ENCODE measurements around the gene IGSF21.

DNA sequence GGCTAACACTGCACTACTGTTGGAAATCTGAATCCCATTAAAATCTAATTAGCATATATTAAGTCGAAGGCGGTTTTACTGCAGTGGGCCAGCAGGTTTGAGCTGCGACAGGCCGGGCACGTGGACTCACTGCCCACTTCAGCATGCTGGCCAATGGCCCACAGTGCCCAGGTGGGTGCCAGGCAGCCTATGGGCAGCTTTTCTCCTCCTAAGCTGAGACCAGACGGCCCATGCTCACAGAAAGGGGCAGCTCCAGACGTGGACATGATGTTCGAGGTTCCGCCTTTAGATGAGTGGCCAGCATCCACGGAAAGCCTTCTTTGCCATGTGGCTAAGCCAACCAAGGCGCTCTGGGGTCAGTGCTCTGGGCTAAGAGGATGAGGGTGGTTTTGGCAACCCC lies 283.4 kb downstream of the IGSF21 start:
- TF ChIP-seq, protein P1, sequence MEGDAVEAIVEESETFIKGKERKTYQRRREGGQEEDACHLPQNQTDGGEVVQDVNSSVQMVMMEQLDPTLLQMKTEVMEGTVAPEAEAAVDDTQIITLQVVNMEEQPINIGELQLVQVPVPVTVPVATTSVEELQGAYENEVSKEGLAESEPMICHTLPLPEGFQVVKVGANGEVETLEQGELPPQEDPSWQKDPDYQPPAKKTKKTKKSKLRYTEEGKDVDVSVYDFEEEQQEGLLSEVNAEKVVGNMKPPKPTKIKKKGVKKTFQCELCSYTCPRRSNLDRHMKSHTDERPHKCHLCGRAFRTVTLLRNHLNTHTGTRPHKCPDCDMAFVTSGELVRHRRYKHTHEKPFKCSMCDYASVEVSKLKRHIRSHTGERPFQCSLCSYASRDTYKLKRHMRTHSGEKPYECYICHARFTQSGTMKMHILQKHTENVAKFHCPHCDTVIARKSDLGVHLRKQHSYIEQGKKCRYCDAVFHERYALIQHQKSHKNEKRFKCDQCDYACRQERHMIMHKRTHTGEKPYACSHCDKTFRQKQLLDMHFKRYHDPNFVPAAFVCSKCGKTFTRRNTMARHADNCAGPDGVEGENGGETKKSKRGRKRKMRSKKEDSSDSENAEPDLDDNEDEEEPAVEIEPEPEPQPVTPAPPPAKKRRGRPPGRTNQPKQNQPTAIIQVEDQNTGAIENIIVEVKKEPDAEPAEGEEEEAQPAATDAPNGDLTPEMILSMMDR (IDR thresholded peaks at IDR 0.05) = no peak
- TF ChIP-seq EZH2 (IDR thresholded peaks at IDR 0.05; ENCODE audit: borderline replicate concordance, insufficient read depth, low read depth, low read length, poor library complexity, severe bottlenecking) = no peak
